Activated naive CD8-positive, alpha-beta T cell treated with anti-CD3 and anti-CD28 coated beads, Interleukin-2, amount 50 U/mL, for 24 hours (primary cell): ENCODE measurements around the gene SMYD3.
A peak's percentile ranks its signal among the peaks of the same experiment; 100 is the strongest.
"Not testable (repeated sequence)": the region's sequence is repeated elsewhere in the genome, so short reads cannot be mapped to it uniquely, and the experiment has no call there.

ENCODE experiments used
- ATAC-seq: fragments of 150-1000 bp; cut with Tn5 transposase; one replicate; pipeline ENCODE4 v1.10.0; 2021
- DNase-seq: peaks from one replicate; pipeline ENCODE4 v3.0.0; 2021
- H3K27ac Mint-ChIP-seq: one replicate; pipeline ENCODE4 v1.8.0; 2021; ENCODE audit warnings: mild to moderate bottlenecking, mixed read lengths
- H3K27me3 Mint-ChIP-seq: one replicate; pipeline ENCODE4 v1.8.0; 2021; ENCODE audit warnings: mixed read lengths
- H3K36me3 Mint-ChIP-seq: one replicate; pipeline ENCODE4 v1.8.0; 2021; ENCODE audit warnings: low read depth, mixed read lengths
- H3K4me1 Mint-ChIP-seq: one replicate; pipeline ENCODE4 v1.8.0; 2021; ENCODE audit warnings: mixed read lengths
- H3K4me3 Mint-ChIP-seq: one replicate; pipeline ENCODE4 v1.8.0; 2021; ENCODE audit warnings: mild to moderate bottlenecking, moderate library complexity, mixed read lengths
- H3K9me3 Mint-ChIP-seq: one replicate; pipeline ENCODE4 v1.8.0; 2021; ENCODE audit warnings: mixed read lengths

The SMYD3 gene

DNA sequence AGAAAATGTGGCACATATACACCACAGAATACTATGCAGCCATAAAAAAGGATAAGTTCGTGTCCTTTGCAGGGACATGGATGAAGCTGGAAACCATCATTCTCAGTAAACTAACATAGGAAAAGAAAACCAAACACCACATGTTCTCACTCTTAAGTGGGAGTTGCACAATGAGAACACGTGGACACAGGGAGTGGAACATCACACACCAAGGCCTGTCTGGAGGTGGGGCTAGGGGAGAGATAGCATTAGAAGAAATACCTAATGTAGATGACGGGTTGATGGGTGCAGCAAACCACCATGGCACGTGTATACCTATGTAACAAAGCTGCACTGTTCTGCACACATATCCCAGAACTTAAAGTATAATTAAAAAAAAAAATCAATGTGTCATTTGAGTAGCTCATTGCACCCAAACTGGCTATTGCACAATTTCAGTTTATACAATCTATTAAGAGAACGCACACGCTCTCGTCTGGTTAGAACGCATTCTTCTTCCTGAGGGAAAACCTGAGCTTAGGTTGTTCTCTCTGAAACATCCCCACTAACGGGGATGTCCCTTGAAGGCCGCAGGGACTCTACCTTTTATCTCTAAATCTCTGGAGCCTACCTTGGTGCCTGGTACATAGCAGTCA, 535.9 kb downstream of the SMYD3 start:
- not testable (repeated sequence) for H3K4me1 Mint-ChIP-seq, DNase-seq, ATAC-seq, H3K36me3 Mint-ChIP-seq, H3K9me3 Mint-ChIP-seq, H3K27ac Mint-ChIP-seq, H3K4me3 Mint-ChIP-seq, H3K27me3 Mint-ChIP-seq

DNA sequence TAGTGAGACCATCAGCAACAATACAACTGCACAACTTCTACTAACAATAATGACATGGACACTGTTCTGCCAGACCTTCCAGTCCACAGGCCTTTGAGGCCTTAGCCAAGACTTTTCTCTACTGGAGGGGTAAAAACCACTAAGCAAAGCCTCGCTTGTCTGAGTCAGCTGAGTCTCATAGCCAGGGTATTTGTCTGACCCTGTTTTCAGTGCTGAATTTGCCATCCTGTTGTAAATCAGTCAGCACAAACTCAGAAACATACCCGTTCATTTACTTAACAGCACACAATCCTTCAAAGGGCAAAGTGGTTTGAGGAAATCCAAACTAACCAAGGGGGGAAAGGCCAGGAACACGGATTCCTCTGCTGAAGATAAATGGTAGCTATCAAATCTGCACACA, 537.8 kb downstream of the SMYD3 start:
- peaks cover 4% of the 10 kb centered on the region for H3K9me3 Mint-ChIP-seq
- no peaks in the 10 kb centered on the region for H3K27me3 Mint-ChIP-seq
- H3K27ac Mint-ChIP-seq = no peak overlapping the region
- DNase-seq (no peak), ATAC-seq (no peak)
- peaks cover 5% of the 10 kb centered on the region for H3K4me1 Mint-ChIP-seq
- H3K36me3 Mint-ChIP-seq = peaks cover 2% of the 10 kb centered on the region
- no peak overlapping the region for H3K4me3 Mint-ChIP-seq

DNA sequence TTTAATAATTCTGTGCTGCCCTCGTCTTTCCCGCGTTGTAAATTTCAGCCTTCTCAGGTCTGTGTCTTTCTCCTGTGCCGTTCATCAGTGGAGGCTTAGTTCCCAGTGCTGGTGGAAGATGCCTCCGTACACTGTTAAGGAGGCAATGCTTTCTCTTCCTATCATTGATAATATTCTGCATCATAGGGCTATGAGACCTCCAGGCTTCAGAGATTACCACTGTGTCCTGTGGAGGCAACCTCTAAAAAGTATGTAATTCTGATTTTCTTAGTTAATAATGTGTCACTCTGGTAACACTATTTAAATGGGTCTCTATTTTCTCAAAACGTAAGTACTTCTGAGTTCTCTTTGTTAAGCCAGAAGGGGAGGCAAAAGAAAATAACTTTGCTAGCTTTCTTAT, 538.3 kb downstream of the SMYD3 start:
- Mint-ChIP-seq H3K27me3 (no peaks in the 10 kb centered on the region), H3K4me1 (peaks cover 5% of the 10 kb centered on the region), H3K9me3 (peaks cover 4% of the 10 kb centered on the region), H3K36me3 (peaks cover 2% of the 10 kb centered on the region), H3K27ac (no peak overlapping the region), H3K4me3 (no peak overlapping the region)
- ATAC-seq (no peak), DNase-seq (no peak)

DNA sequence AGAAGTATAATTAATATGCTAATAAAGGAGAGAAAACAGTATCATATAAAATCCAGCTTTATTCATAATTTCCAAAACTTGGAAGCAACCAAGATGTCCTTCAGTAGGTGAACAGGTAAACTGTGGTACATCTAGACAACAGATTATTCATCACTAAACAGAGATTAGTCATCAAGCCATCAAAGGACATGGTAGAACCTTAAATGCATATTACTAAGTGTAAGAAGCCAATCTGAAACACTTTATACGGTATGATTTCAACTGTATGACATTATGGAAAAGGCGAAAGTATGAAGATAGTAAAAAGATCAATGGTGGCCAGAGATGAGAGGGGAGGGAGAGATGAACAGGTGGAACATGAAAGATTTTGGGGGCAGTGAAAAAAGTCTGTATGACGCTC, 541.7 kb downstream of the SMYD3 start:
- Mint-ChIP-seq H3K27me3 (no peaks in the 10 kb centered on the region), H3K4me1 (peaks cover 10% of the 10 kb centered on the region), H3K4me3 (no peak overlapping the region), H3K9me3 (peaks cover 4% of the 10 kb centered on the region), H3K36me3 (no peaks in the 10 kb centered on the region), H3K27ac (no peak overlapping the region)
- ATAC-seq (peak; percentile 61), DNase-seq (no peak)

GRCh38 chr1:245963649-245964048, 543.4 kb downstream of the SMYD3 start:
- no peaks in the 10 kb centered on the region for H3K36me3 Mint-ChIP-seq
- H3K27me3 Mint-ChIP-seq = no peaks in the 10 kb centered on the region
- ATAC-seq (no peak), DNase-seq (no peak)
- peaks cover 8% of the 10 kb centered on the region for H3K9me3 Mint-ChIP-seq
- peaks cover 10% of the 10 kb centered on the region for H3K4me1 Mint-ChIP-seq
- no peak overlapping the region for H3K4me3 Mint-ChIP-seq
- no peak overlapping the region for H3K27ac Mint-ChIP-seq

DNA sequence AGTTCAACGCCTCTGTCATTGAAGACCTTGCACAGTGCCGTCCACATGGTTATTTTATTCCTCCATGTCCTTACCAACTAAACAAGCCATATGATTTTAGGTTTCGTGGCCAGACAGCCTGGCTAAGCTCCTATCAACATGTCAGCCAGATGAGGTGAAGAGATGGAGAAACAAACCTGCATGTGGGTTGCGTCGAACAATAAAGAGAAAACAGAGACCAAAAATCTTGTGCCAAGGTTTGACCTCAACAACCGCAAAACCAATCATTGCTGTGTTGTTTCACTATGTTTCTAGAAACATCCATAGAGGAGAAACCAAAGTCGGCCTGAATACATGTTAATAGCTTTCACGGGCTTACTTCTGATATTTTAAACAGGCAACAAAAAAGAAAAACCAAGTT, 544.6 kb downstream of the SMYD3 start:
- H3K27ac Mint-ChIP-seq = no peak overlapping the region
- DNase-seq (no peak), ATAC-seq (no peak)
- H3K9me3 Mint-ChIP-seq = peaks cover 8% of the 10 kb centered on the region
- no peaks in the 10 kb centered on the region for H3K36me3 Mint-ChIP-seq
- peaks cover 10% of the 10 kb centered on the region for H3K4me1 Mint-ChIP-seq
- H3K4me3 Mint-ChIP-seq = no peak overlapping the region
- no peaks in the 10 kb centered on the region for H3K27me3 Mint-ChIP-seq

DNA sequence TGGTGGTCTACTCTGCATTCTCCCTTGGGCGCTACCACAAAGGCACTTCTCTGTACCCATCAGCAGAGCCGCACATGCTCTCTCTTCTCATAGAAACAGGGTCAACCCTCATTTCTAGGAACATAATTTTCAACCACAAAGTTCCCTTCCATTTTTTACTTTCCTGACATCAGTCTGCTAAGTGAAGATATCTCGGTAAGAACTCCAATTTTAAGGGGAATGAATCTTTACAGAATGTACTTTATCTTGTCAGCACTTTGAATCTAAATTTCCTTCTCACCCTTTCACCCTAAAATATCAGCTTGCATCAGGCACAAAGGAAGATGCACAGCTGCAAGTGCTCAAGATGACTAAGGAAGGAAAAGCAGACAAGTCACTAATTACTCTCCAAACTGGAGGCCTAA, 545.9 kb downstream of the SMYD3 start:
- Mint-ChIP-seq H3K4me3 (no peak overlapping the region), H3K27me3 (no peaks in the 10 kb centered on the region), H3K9me3 (peaks cover 8% of the 10 kb centered on the region), H3K4me1 (peaks cover 10% of the 10 kb centered on the region), H3K27ac (no peak overlapping the region), H3K36me3 (no peaks in the 10 kb centered on the region)
- DNase-seq (no peak), ATAC-seq (no peak)

DNA sequence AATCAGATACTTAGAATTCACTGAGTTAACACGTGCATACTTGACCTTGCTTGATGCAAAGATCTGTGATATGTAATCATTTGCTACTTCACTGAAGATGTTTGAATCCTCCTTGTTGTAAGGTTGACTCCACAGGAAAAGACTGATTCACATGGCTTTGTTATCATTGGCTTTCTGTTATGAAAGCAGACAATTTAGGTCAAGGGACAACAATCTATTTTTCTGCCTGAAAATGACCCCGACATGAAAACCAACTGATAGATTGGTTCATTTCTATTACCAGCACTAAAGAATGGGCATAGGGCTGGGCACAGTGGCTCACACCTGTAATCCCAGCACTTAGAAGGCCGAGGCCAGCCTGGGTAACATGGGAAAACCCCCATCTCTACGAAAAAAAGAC, 546.9 kb downstream of the SMYD3 start:
- H3K27me3 Mint-ChIP-seq = no peaks in the 10 kb centered on the region
- peaks cover 5% of the 10 kb centered on the region for H3K4me1 Mint-ChIP-seq
- no peak overlapping the region for H3K27ac Mint-ChIP-seq
- no peaks in the 10 kb centered on the region for H3K36me3 Mint-ChIP-seq
- DNase-seq (no peak), ATAC-seq (no peak)
- peaks cover 3% of the 10 kb centered on the region for H3K9me3 Mint-ChIP-seq
- H3K4me3 Mint-ChIP-seq = no peak overlapping the region

DNA sequence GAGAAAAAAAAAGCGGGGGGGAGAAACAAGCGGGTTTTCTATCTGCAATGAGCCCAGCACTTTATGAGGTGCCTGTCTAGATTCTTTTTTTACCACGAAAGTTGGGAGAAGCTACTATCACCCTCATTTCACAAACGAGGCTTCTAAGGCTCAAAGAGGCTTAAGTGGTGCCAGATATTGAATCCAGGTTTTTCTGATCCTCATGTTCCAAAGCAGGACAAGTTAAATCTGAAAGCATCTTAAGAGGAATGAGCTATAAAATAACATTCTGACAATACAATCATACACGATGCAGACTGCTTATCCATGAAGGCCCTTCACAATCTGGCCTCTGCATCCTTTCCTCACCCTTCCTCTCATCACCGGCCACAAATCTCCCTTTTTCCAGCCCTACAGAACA, 549.1 kb downstream of the SMYD3 start:
- peaks cover 3% of the 10 kb centered on the region for H3K9me3 Mint-ChIP-seq
- no peak overlapping the region for H3K4me3 Mint-ChIP-seq
- no peaks in the 10 kb centered on the region for H3K27me3 Mint-ChIP-seq
- no peaks in the 10 kb centered on the region for H3K36me3 Mint-ChIP-seq
- DNase-seq (no peak), ATAC-seq (no peak)
- H3K27ac Mint-ChIP-seq = no peak overlapping the region
- H3K4me1 Mint-ChIP-seq = peaks cover 10% of the 10 kb centered on the region

DNA sequence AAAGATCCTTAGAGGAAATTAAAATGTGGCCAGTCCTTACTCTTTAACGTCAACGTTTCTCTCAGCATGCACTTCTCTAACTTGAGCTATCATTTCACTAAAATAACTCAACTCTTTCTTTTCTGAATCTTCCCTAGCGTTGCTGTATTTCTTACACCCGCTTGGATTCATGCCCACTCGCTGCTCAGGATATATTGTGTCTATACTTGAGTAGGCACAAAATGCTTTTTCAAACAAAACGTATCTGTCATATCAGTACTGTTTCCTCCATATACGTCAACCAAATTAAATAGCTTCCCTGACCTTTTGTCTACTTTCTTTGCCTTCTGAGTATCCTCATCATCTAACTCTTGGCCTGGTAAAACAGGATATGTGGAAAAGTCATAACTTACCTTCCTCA, 549.7 kb downstream of the SMYD3 start:
- Mint-ChIP-seq H3K4me1 (peaks cover 14% of the 10 kb centered on the region), H3K27me3 (no peaks in the 10 kb centered on the region), H3K9me3 (peaks cover 3% of the 10 kb centered on the region), H3K4me3 (no peak overlapping the region), H3K36me3 (no peaks in the 10 kb centered on the region), H3K27ac (no peak overlapping the region)
- DNase-seq (no peak), ATAC-seq (no peak)

GRCh38 chr1:245956225-245956624, 550.9 kb downstream of the SMYD3 start:
- ATAC-seq (peak; percentile 70), DNase-seq (peak; percentile 37)
- peaks cover 14% of the 10 kb centered on the region for H3K4me1 Mint-ChIP-seq
- H3K27ac Mint-ChIP-seq = no peak overlapping the region
- H3K27me3 Mint-ChIP-seq = no peaks in the 10 kb centered on the region
- no peak overlapping the region for H3K4me3 Mint-ChIP-seq
- H3K36me3 Mint-ChIP-seq = no peaks in the 10 kb centered on the region
- H3K9me3 Mint-ChIP-seq = peaks cover 3% of the 10 kb centered on the region

DNA sequence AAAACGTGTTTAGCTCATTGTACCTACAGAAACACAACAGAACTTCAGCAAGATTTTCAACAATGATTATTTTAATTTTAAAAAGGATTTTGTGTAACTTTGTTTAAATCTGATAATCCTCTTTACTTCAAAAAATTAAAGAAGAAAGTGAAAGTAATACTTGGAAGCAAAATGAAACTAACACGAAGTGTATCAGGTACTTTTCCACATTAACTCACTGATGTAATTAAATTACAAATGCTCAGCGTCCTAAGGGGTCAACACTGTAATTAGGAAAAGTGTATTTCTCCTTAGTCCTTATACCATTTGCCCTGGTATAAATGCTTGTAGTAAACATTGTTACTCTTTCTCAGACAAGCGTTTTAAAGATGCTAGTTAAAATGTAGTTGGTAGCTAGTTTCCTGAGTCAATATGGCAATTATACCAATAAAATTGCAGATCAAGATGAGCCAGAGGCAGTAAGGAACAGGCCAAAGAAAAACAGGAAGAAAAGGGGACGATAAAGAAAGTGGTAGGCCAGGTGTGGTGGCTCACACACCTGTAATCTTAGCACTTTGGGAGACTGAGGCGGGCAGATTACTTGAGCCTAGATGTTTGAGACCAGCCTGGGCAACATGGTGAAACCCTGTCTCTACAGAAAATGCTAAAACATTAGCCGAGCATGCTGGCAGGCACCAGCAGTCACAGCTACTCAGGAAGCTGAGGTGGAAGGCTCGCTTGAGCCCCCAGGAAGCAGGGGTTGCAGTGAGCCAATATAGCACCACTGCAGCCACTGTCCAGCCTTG, 553.0 kb downstream of the SMYD3 start:
- Mint-ChIP-seq H3K4me3 (peak overlapping the region; percentile 80), H3K27ac (peak overlapping the region; percentile 97), H3K36me3 (no peaks in the 10 kb centered on the region), H3K4me1 (peaks cover 10% of the 10 kb centered on the region), H3K9me3 (no peaks in the 10 kb centered on the region), H3K27me3 (no peaks in the 10 kb centered on the region)
- peak; percentile 16 for DNase-seq
- peak; percentile 34 for ATAC-seq

GRCh38 chr1:245952383-245953026, 554.6 kb downstream of the SMYD3 start:
- ATAC-seq (no peak), DNase-seq (no peak)
- Mint-ChIP-seq H3K36me3 (no peaks in the 10 kb centered on the region), H3K4me3 (no peak overlapping the region), H3K27ac (peak overlapping the region; percentile 97), H3K4me1 (peaks cover 10% of the 10 kb centered on the region), H3K27me3 (no peaks in the 10 kb centered on the region), H3K9me3 (no peaks in the 10 kb centered on the region)

GRCh38 chr1:245948786-245949185, 558.3 kb downstream of the SMYD3 start:
- peaks cover 9% of the 10 kb centered on the region for H3K9me3 Mint-ChIP-seq
- DNase-seq = no peak
- H3K27ac Mint-ChIP-seq = no peak overlapping the region
- peaks cover 13% of the 10 kb centered on the region for H3K4me1 Mint-ChIP-seq
- ATAC-seq = no peak
- no peak overlapping the region for H3K4me3 Mint-ChIP-seq
- no peaks in the 10 kb centered on the region for H3K27me3 Mint-ChIP-seq
- peaks cover 5% of the 10 kb centered on the region for H3K36me3 Mint-ChIP-seq

DNA sequence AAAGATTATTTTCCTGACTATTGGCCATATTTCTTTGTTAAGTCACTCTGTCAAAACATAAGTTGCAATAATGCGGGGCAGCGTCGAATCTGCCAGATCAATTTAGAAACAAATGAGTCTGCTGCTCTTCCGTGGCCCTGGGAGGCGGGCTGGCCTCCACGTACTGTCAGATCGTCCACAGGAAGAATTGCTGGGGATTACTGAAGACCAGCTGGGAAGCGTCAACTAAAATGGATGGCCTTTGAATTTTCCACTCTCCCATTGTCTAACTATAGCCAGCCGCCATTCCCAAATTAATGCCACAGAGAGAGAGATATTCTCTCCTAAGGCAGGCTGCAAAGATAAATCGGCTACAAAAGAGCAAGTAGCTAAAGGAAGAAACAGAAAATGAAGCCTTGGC, 560.2 kb downstream of the SMYD3 start:
- no peak overlapping the region for H3K27ac Mint-ChIP-seq
- H3K4me1 Mint-ChIP-seq = peaks cover 22% of the 10 kb centered on the region
- ATAC-seq = no peak
- no peak for DNase-seq
- H3K36me3 Mint-ChIP-seq = peaks cover 5% of the 10 kb centered on the region
- H3K9me3 Mint-ChIP-seq = peaks cover 9% of the 10 kb centered on the region
- H3K4me3 Mint-ChIP-seq = no peak overlapping the region
- no peaks in the 10 kb centered on the region for H3K27me3 Mint-ChIP-seq
